Measurements from ENCODE around the gene ADAMTS8.

ADAMTS8 gene

DNA sequence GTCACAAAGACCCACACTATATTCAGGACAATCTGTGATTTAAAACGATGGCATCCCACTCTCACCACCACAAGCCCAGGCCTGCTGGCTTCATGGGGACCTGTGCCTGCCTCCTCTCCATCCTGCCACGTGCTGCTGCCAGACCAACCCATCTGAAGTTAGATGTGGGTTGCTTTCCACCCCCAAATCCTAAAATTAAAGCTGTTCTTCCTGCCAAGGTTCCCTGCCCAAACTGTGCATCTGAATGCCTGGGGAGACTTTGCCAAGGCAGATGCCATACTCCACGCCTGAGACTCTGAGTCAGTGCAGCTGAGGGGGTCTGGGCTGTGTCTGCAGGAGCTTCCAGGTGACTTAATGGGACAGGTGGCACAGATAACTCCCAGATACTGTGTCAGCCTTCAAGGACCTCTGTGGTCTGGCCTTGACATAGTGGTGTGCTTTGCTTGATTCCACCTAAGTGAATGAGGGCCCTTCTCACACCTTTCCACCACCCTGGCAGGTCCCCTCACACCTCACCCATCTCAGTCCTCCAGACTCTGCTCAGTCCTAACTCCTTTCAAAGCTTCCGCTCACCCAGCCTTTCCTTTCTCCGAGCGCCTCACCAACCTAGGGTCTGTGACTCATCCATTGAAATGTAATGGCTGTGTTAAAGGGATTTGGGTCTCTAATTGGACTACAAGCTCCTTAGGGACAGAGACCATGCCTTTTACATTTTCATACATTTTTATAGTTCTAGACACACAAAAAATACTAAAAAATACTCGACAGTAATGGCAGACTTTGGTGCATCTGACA, 18.6 kb downstream of the ADAMTS8 start:
- WGBS (ENCODE audit: insufficient coverage, insufficient read length): no CpG with 5 or more reads among the region's 7 CpGs
- DNase-seq (ENCODE audit: low read depth, low spot score): no peak
- no peak overlapping the region for H3K4me3 ChIP-seq (ENCODE audit: low read length)
- H3K27me3 ChIP-seq (ENCODE audit: control insufficient read depth, insufficient read depth, low read length): no peaks in the 10 kb centered on the region
- H3K27ac ChIP-seq (ENCODE audit: low read length): no peak overlapping the region
- peaks cover 2% of the 10 kb centered on the region for H3K4me1 ChIP-seq (ENCODE audit: control insufficient read depth, insufficient read depth, low read length)
- H3K9me3 ChIP-seq (ENCODE audit: control insufficient read depth, insufficient read depth, low read length): no peaks in the 10 kb centered on the region
- H3K36me3 ChIP-seq (ENCODE audit: control insufficient read depth, insufficient read depth, low read length): no peaks in the 10 kb centered on the region

DNA sequence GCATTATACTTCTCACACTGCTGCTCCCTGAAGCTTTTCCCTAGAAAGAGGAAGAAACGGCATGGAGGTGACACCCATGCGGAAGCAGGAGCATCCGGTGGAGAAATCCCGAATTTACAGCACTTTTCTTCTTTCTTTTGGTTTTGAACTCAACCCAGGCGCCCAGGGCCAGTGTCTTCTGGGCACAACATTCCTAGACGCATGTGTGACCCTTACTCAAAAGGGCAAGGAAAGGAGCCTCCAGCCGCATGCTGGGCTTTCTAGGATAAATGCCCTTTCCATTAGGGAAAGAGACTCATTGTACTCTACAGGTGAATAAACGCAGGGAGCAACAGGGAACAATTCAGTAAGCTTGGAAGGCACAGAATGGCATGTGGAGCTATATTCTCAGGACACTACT, 19.5 kb downstream of the ADAMTS8 start:
- Histone ChIP-seq H3K4me1 (ENCODE audit: control insufficient read depth, insufficient read depth, low read length) (peaks cover 4% of the 10 kb centered on the region), H3K4me3 (ENCODE audit: low read length) (no peak overlapping the region), H3K27ac (ENCODE audit: low read length) (no peak overlapping the region), H3K9me3 (ENCODE audit: control insufficient read depth, insufficient read depth, low read length) (no peaks in the 10 kb centered on the region), H3K36me3 (ENCODE audit: control insufficient read depth, insufficient read depth, low read length) (no peaks in the 10 kb centered on the region), H3K27me3 (ENCODE audit: control insufficient read depth, insufficient read depth, low read length) (no peaks in the 10 kb centered on the region)
- no CpG with 5 or more reads among the region's 8 CpGs for WGBS (ENCODE audit: insufficient coverage, insufficient read length)
- DNase-seq (ENCODE audit: low read depth, low spot score): no peak

DNA sequence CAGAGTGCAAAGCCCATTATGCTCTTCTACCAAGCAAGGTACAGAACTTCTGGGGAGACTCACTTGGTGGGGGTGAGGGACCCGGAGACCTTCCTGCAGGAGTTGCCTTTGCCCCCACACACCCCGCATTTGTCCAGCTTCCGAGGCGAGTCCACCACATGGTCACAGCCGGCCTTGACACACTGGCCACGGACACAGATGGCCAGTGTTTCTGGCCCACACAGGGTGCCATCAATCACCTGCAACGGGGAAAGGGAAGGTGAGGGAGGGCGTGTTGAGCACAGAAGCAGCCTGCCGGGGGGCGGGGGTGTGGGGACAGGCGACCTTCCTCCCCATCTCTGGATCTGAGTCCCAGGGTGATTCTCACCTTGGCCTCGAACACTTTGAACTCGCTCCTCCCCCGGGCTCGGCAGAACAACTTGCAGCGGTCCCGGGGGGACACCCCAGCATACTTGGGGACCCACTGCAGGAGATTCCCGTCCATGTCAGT, 20.0 kb downstream of the ADAMTS8 start:
- DNase-seq (ENCODE audit: low read depth, low spot score): no peak
- Histone ChIP-seq H3K36me3 (ENCODE audit: control insufficient read depth, insufficient read depth, low read length) (no peaks in the 10 kb centered on the region), H3K4me3 (ENCODE audit: low read length) (no peak overlapping the region), H3K4me1 (ENCODE audit: control insufficient read depth, insufficient read depth, low read length) (peaks cover 6% of the 10 kb centered on the region), H3K9me3 (ENCODE audit: control insufficient read depth, insufficient read depth, low read length) (no peaks in the 10 kb centered on the region), H3K27ac (ENCODE audit: low read length) (no peak overlapping the region), H3K27me3 (ENCODE audit: control insufficient read depth, insufficient read depth, low read length) (no peaks in the 10 kb centered on the region)
- WGBS (ENCODE audit: insufficient coverage, insufficient read length): no CpG with 5 or more reads among the region's 18 CpGs

DNA sequence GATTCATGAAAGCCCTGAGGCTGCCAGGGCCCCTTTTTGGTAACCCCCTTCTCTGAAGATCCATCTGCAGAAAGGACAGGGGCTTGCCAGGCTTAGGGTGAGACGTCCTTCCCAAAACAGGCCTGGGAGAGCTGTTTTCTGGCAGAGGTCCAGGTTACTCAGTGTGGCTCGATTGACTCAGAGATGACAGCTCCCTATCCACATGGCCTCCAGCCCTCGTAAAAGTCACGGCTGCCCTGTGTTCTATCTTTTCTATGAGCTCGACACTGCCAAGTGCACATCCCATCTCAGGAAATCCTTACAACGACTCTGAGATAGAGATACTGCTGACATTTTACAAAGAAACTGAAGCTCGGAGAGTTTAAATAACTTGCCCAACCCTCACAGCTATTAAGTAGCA, 20.4 kb downstream of the ADAMTS8 start:
- Histone ChIP-seq H3K9me3 (ENCODE audit: control insufficient read depth, insufficient read depth, low read length) (no peaks in the 10 kb centered on the region), H3K4me1 (ENCODE audit: control insufficient read depth, insufficient read depth, low read length) (peaks cover 10% of the 10 kb centered on the region), H3K4me3 (ENCODE audit: low read length) (no peak overlapping the region), H3K36me3 (ENCODE audit: control insufficient read depth, insufficient read depth, low read length) (no peaks in the 10 kb centered on the region), H3K27me3 (ENCODE audit: control insufficient read depth, insufficient read depth, low read length) (no peaks in the 10 kb centered on the region), H3K27ac (ENCODE audit: low read length) (no peak overlapping the region)
- no CpG with 5 or more reads among the region's 7 CpGs for WGBS (ENCODE audit: insufficient coverage, insufficient read length)
- DNase-seq (ENCODE audit: low read depth, low spot score): no peak

DNA sequence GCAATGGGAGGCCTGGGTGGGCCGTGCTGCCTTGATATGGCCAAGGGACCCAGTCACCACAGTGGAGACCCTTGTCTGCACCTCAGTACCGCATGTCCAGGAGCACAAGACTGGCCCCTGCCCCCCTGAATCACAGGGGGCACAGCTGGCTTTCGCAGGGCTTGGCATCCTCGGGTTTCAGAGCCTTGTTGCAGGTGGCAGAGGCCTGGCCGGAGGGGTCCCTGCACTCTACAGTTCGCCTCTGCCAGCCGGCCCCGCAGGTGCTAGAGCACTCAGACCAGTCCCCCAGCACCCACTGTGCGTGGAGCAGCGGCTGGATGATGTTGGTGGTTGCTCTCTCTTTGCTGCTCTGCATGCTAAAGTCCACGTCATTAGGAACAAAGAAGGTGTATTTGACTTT, 23.0 kb downstream of the ADAMTS8 start:
- Histone ChIP-seq H3K4me1 (ENCODE audit: control insufficient read depth, insufficient read depth, low read length) (peaks cover 12% of the 10 kb centered on the region), H3K36me3 (ENCODE audit: control insufficient read depth, insufficient read depth, low read length) (no peaks in the 10 kb centered on the region), H3K27me3 (ENCODE audit: control insufficient read depth, insufficient read depth, low read length) (no peaks in the 10 kb centered on the region), H3K27ac (ENCODE audit: low read length) (no peak overlapping the region), H3K9me3 (ENCODE audit: control insufficient read depth, insufficient read depth, low read length) (no peaks in the 10 kb centered on the region), H3K4me3 (ENCODE audit: low read length) (no peak overlapping the region)
- DNase-seq (ENCODE audit: low read depth, low spot score): no peak
- no CpG with 5 or more reads among the region's 11 CpGs for WGBS (ENCODE audit: insufficient coverage, insufficient read length)

DNA sequence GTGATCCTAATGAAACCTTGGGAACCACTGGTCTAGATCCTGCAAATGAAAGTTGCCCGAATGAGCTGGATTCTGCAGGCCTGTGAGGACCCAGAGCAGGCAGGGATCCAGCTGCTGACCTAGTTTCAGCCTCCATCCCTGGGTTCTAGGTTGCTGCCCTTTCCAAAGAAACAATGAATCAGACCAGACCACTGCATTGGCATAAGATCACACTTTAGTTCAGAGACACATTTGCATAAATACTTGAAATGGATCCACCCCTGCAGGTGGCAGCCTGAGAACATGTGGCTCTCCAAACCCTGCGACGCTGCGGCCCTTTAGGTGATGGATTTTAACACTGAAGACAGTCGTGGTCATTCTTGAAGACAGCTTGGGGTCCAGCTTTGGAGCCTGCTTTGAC, 23.7 kb downstream of the ADAMTS8 start:
- Histone ChIP-seq H3K9me3 (ENCODE audit: control insufficient read depth, insufficient read depth, low read length) (no peaks in the 10 kb centered on the region), H3K27ac (ENCODE audit: low read length) (no peak overlapping the region), H3K4me1 (ENCODE audit: control insufficient read depth, insufficient read depth, low read length) (peaks cover 12% of the 10 kb centered on the region), H3K36me3 (ENCODE audit: control insufficient read depth, insufficient read depth, low read length) (no peaks in the 10 kb centered on the region), H3K27me3 (ENCODE audit: control insufficient read depth, insufficient read depth, low read length) (no peaks in the 10 kb centered on the region), H3K4me3 (ENCODE audit: low read length) (no peak overlapping the region)
- no CpG with 5 or more reads among the region's 5 CpGs for WGBS (ENCODE audit: insufficient coverage, insufficient read length)
- no peak for DNase-seq (ENCODE audit: low read depth, low spot score)

DNA sequence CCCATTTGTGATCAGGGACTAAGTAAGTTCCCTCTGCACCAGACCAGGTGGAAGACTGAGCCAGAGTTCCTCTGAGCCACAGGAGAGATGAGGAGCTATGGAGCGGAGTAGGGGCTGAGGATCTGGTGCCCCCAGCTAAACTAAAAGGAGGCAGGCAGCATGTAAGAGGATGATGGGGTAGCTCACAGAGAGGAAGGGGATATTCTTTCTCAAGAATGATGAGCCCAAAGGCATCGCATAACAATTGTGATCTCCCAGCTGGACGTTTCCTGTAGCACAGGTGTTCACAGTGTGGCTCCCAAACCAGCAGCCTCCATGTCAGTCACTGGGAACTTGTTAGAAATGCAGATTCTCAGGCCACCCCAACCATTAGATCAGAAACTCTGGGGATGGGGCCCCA, 24.4 kb downstream of the ADAMTS8 start:
- no peak overlapping the region for H3K4me3 ChIP-seq (ENCODE audit: low read length)
- no peaks in the 10 kb centered on the region for H3K9me3 ChIP-seq (ENCODE audit: control insufficient read depth, insufficient read depth, low read length)
- no CpG with 5 or more reads among the region's 3 CpGs for WGBS (ENCODE audit: insufficient coverage, insufficient read length)
- no peaks in the 10 kb centered on the region for H3K27me3 ChIP-seq (ENCODE audit: control insufficient read depth, insufficient read depth, low read length)
- peak overlapping the region; percentile 17 for H3K27ac ChIP-seq (ENCODE audit: low read length)
- peak; percentile 94 for DNase-seq (ENCODE audit: low read depth, low spot score)
- peaks cover 12% of the 10 kb centered on the region for H3K4me1 ChIP-seq (ENCODE audit: control insufficient read depth, insufficient read depth, low read length)
- H3K36me3 ChIP-seq (ENCODE audit: control insufficient read depth, insufficient read depth, low read length): no peaks in the 10 kb centered on the region

DNA sequence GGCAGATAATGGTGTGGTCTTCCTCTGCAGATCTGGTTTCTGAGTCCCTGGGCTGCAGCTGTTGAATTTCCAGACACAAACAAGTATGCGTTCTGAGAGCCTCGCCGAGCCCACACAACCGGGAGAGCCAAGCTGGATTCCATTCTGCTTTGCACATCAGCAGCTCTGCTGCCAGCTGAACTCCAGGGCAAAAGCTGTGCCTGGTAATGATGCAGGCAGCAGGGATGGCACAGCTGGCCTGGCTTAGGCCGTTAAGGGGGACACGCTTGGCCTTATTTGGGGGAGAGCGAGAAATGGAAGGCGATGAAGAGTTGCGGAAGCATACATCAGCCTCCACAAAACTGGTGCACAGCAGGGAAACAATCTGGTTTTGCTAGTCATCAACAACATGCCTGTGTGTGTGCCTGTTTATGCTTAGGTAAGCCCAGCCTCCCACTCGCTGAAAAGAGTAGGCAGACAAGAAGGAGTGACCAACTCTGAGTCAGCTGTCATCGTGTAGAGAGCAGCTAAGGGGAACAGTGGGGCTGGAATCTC, 25.1 kb downstream of the ADAMTS8 start:
- DNase-seq (ENCODE audit: low read depth, low spot score): no peak
- H3K36me3 ChIP-seq (ENCODE audit: control insufficient read depth, insufficient read depth, low read length): no peaks in the 10 kb centered on the region
- WGBS (ENCODE audit: insufficient coverage, insufficient read length): no CpG with 5 or more reads among the region's 11 CpGs

DNA sequence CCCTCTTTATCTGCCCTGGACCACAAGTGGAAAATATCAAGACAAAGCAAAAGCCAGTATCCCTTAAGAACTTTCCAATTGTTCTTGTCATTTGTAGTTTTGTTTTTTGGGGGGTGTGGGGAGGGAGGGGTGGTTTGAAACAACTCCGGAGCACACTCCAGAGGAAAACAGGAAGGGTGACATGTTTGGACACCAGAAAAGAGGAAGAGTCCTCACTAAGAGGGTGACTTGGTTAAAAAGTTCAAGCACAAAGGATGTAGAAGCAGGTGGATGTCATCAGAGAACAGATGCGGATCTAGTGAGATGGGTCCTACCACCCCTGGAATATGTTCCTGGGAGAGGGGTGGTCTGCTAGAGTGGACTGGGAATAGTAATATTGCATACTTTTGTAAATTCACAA, 25.8 kb downstream of the ADAMTS8 start:
- Histone ChIP-seq H3K4me3 (ENCODE audit: low read length) (no peak overlapping the region), H3K9me3 (ENCODE audit: control insufficient read depth, insufficient read depth, low read length) (no peaks in the 10 kb centered on the region), H3K27me3 (ENCODE audit: control insufficient read depth, insufficient read depth, low read length) (no peaks in the 10 kb centered on the region), H3K27ac (ENCODE audit: low read length) (no peak overlapping the region), H3K4me1 (ENCODE audit: control insufficient read depth, insufficient read depth, low read length) (peaks cover 12% of the 10 kb centered on the region), H3K36me3 (ENCODE audit: control insufficient read depth, insufficient read depth, low read length) (no peaks in the 10 kb centered on the region)
- no peak for DNase-seq (ENCODE audit: low read depth, low spot score)
- WGBS (ENCODE audit: insufficient coverage, insufficient read length): no CpG with 5 or more reads among the region's 2 CpGs

More for the DNA sequence above, 25.1 kb downstream of the ADAMTS8 start:
- H3K27me3 ChIP-seq (ENCODE audit: control insufficient read depth, insufficient read depth, low read length): no peaks in the 10 kb centered on the region
- no peak overlapping the region for H3K4me3 ChIP-seq (ENCODE audit: low read length)
- H3K9me3 ChIP-seq (ENCODE audit: control insufficient read depth, insufficient read depth, low read length): no peaks in the 10 kb centered on the region
- peak overlapping the region; percentile 17 for H3K27ac ChIP-seq (ENCODE audit: low read length)
- peaks cover 12% of the 10 kb centered on the region for H3K4me1 ChIP-seq (ENCODE audit: control insufficient read depth, insufficient read depth, low read length)

DNA sequence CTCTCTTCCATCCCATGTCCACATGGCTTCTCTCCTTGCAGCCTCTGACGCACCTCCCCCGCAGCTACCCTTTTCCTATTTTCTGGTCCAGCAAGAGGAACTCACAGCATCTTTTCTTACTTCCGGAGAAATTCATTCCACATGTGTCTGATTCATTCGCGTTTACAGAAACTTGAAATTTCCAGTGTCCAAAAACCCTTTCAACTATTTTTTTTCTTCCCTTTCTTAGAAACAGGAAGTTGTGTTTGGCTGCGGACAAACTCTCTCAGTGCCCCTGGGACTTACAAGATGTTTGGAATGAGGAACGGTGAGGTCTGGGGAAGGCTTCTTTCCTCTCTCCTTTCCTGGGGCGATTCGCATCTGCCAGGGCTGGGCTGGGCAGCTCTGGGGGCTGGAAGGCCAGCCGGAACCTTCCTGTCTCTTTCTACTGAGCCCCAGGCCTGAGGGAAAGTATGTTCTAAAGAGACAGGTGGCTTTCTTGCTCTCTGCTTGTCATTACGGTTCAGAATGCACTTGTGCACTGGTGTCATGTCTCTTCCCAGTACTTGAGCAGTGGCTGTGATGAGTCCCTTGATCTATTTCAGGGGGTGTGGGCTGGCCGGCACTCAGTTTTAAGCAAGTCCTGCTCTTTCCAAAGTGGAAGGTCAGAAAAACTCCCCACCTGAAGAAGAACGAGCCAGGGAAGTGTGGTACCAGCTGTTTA, 27.5 kb downstream of the ADAMTS8 start:
- H3K9me3 ChIP-seq (ENCODE audit: control insufficient read depth, insufficient read depth, low read length): no peaks in the 10 kb centered on the region
- DNase-seq (ENCODE audit: low read depth, low spot score): no peak
- WGBS (ENCODE audit: insufficient coverage, insufficient read length): no CpG with 5 or more reads among the region's 13 CpGs
- H3K4me3 ChIP-seq (ENCODE audit: low read length): no peak overlapping the region
- no peaks in the 10 kb centered on the region for H3K36me3 ChIP-seq (ENCODE audit: control insufficient read depth, insufficient read depth, low read length)
- peaks cover 12% of the 10 kb centered on the region for H3K4me1 ChIP-seq (ENCODE audit: control insufficient read depth, insufficient read depth, low read length)
- H3K27me3 ChIP-seq (ENCODE audit: control insufficient read depth, insufficient read depth, low read length): no peaks in the 10 kb centered on the region
- no peak overlapping the region for H3K27ac ChIP-seq (ENCODE audit: low read length)
